Endodermal cell (in vitro differentiated cells): ENCODE results near the gene HNRNPAB. TPM values are rescaled to one million over a fixed set of nuclear protein-coding genes. Genes with fewer than 3 reads are reported as not detected.

Experiments used
- DNase-seq: peaks from one replicate; pipeline ENCODE4 v3.0.0-alpha.2; 2017
- H3K27ac ChIP-seq: 2 replicates; pipeline ENCODE4 v1.5.1; 2013; ENCODE audit warnings: mild to moderate bottlenecking, low read depth, low read length, moderate library complexity
- H3K27me3 ChIP-seq: 2 replicates; pipeline ENCODE4 v1.6.1; 2013; ENCODE audit warnings: mild to moderate bottlenecking, low read length, moderate library complexity; ENCODE audit not compliant: insufficient read depth, control insufficient read depth, poor library complexity, severe bottlenecking
- H3K36me3 ChIP-seq: 2 replicates; pipeline ENCODE4 v1.7.0; 2013; ENCODE audit warnings: mild to moderate bottlenecking, low read length, moderate library complexity; ENCODE audit not compliant: control insufficient read depth, insufficient read depth
- H3K4me1 ChIP-seq: one replicate; pipeline ENCODE4 v1.7.0; 2013; ENCODE audit warnings: low read length; ENCODE audit not compliant: control insufficient read depth, insufficient read depth
- H3K4me3 ChIP-seq: 2 replicates; pipeline ENCODE4 v1.5.1; 2013; ENCODE audit warnings: mild to moderate bottlenecking, low read length, moderate library complexity
- H3K9ac ChIP-seq: 2 replicates; pipeline ENCODE4 v1.6.1; 2013; ENCODE audit warnings: mild to moderate bottlenecking, low read length, moderate library complexity; ENCODE audit not compliant: poor library complexity, severe bottlenecking; ENCODE audit errors: extremely low read depth
- H3K9me3 ChIP-seq: 2 replicates; pipeline ENCODE4 v1.6.1; 2013; ENCODE audit warnings: mild to moderate bottlenecking, low read length, moderate library complexity; ENCODE audit not compliant: control insufficient read depth
- H3K27ac Mint-ChIP-seq: 2 replicates; pipeline ENCODE4 v1.8.0; 2020; ENCODE audit warnings: mixed read lengths
- H3K27me3 Mint-ChIP-seq: 2 replicates; pipeline ENCODE4 v1.8.0; 2021; ENCODE audit warnings: mild to moderate bottlenecking, mixed read lengths; ENCODE audit not compliant: insufficient read depth
- H3K36me3 Mint-ChIP-seq: 2 replicates; pipeline ENCODE4 v1.8.0; 2020; ENCODE audit warnings: low read depth, mixed read lengths
- H3K4me1 Mint-ChIP-seq: 2 replicates; pipeline ENCODE4 v1.8.0; 2020; ENCODE audit warnings: mixed read lengths
- H3K4me3 Mint-ChIP-seq: 2 replicates; pipeline ENCODE4 v1.8.0; 2020; ENCODE audit warnings: mild to moderate bottlenecking, moderate library complexity, mixed read lengths
- H3K9me3 Mint-ChIP-seq: 2 replicates; pipeline ENCODE4 v1.8.0; 2020; ENCODE audit warnings: mild to moderate bottlenecking, mixed read lengths
- WGBS, 2 experiments: methylation state at CpG; one replicate each; pipeline versions ENCODE4 v1.1.5 to v1.1.7; 2013; ENCODE audit warnings: missing lambda C conversion rate in 2 of 2, mixed read lengths in 1 of 2; ENCODE audit not compliant: insufficient coverage in 1 of 2, insufficient read length in 1 of 2; 5-methylcytosine and 5-hydroxymethylcytosine counted together
- total RNA-seq, 2 donors: library from RNA; stranded (reverse); fragmentation: NEBNext Ultra II Directional in 1 of 2; extraction: Animal tissue kit (Norgen Biotek cat#: 25700) in 1 of 2; gene quantifications; 2 replicates in 1 of 2; 3 replicates in 1 of 2; pipeline ENCODE4 v1.2.1, GENCODE V29; 2021
- TF ChIP-seq, protein P1 (sequence below): fragments of 200-600 bp; sonication (generic); conservative IDR thresholded peaks from 2 replicates; pipeline ENCODE4 v1.5.0; 2021; ENCODE audit warnings: antibody characterized with exemption, mild to moderate bottlenecking

HNRNPAB gene
- total RNA-seq, 2 donors from 2014 or later: 343 to 353 TPM

DNA sequence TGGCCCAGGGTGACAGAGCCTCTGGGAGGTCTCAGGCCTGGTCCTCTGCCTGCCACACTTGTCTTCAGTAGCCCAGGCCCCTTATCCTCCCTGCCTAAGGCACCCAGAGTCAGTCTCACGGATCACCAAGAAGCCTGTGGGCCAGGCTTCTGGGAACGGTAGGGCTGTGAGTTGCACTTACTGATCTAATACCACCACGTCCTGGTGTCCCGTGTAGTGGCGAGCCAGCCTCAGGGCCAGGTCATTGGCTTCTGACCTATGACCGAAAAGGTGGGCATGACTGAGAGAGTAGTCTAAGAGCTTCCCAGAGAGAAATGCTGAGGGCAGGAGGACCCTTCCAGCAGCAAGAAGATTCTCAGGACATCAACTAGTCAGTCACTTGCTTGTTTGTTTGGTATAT, 20.8 kb downstream of the HNRNPAB start:
- TF ChIP-seq, protein P1, sequence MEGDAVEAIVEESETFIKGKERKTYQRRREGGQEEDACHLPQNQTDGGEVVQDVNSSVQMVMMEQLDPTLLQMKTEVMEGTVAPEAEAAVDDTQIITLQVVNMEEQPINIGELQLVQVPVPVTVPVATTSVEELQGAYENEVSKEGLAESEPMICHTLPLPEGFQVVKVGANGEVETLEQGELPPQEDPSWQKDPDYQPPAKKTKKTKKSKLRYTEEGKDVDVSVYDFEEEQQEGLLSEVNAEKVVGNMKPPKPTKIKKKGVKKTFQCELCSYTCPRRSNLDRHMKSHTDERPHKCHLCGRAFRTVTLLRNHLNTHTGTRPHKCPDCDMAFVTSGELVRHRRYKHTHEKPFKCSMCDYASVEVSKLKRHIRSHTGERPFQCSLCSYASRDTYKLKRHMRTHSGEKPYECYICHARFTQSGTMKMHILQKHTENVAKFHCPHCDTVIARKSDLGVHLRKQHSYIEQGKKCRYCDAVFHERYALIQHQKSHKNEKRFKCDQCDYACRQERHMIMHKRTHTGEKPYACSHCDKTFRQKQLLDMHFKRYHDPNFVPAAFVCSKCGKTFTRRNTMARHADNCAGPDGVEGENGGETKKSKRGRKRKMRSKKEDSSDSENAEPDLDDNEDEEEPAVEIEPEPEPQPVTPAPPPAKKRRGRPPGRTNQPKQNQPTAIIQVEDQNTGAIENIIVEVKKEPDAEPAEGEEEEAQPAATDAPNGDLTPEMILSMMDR: no peak
- Histone ChIP-seq H3K9ac (no peak overlapping the region), H3K27me3 (no peaks in the 10 kb centered on the region), H3K4me3 (no peak overlapping the region), H3K4me1 (no peaks in the 10 kb centered on the region), H3K27ac (no peak overlapping the region), H3K9me3 (peaks cover 10% of the 10 kb centered on the region), H3K36me3 (peaks cover 76% of the 10 kb centered on the region)
- H3K9me3 Mint-ChIP-seq: no peaks in the 10 kb centered on the region
- H3K36me3 Mint-ChIP-seq: peaks cover 74% of the 10 kb centered on the region
- no peak overlapping the region for H3K4me3 Mint-ChIP-seq
- H3K27ac Mint-ChIP-seq: no peak overlapping the region
- H3K4me1 Mint-ChIP-seq: peaks cover 10% of the 10 kb centered on the region
- no peaks in the 10 kb centered on the region for H3K27me3 Mint-ChIP-seq
- 93 to 100% methylated on average over 4 to 6 of the region's 6 CpGs for WGBS, 2 experiments
- DNase-seq: no peak

DNA sequence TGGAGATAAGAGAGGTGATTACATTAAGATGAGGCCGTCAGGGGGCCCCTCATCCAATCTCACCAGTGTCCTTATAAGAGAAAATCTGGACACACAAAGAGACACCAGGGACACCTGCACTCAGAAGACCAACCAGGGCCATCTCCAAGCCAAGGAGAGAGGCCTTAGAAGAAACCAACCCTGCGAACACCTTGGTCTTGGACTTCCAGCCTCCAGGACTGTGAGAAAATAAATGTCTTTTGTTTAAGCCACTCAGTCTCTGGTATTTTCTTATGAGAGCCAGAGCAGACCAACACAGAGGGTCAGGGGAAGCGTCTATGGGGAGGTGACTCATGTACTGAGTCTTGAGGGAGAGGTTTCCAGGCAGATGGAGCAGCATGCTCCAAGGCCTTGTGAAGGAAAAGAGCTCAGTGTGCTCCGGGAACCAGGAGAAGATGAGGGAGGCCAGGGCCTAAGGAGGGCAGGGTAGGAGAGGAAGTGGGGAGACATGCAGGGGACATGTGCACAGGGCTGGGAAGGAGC, 22.9 kb downstream of the HNRNPAB start:
- WGBS, 2 experiments: 84 to 87% methylated on average over 3 to 4 of the region's 4 CpGs
- H3K4me3 ChIP-seq: no peak overlapping the region
- peaks cover 10% of the 10 kb centered on the region for H3K9me3 ChIP-seq
- Mint-ChIP-seq H3K4me1 (peaks cover 18% of the 10 kb centered on the region), H3K27me3 (no peaks in the 10 kb centered on the region), H3K36me3 (peaks cover 68% of the 10 kb centered on the region), H3K27ac (no peak overlapping the region), H3K4me3 (no peak overlapping the region), H3K9me3 (no peaks in the 10 kb centered on the region)
- DNase-seq: no peak
- no peak overlapping the region for H3K9ac ChIP-seq
- no peaks in the 10 kb centered on the region for H3K27me3 ChIP-seq
- H3K4me1 ChIP-seq: peaks cover 6% of the 10 kb centered on the region
- no peak overlapping the region for H3K27ac ChIP-seq
- peaks cover 67% of the 10 kb centered on the region for H3K36me3 ChIP-seq
- TF ChIP-seq, protein P1: no peak

DNA sequence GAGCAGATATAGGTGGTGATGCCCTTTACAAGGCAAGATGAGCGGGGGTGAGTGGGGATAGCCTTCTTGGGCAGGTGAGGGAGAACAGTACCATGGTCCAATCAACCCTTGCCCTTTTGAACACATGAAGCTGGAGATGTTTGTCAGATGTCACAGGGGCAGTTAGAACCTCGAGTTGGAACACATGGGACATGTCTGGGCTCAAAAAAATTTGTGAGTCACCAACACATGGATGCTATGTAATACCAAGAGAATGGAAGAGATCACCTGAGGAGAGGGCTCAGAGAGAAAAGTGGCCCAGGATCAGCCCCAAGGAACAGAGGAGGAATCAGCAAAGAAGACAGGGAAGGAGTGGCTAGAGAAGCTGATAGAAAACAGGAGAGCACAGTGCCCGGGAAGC, 23.6 kb downstream of the HNRNPAB start:
- Histone ChIP-seq H3K36me3 (peaks cover 60% of the 10 kb centered on the region), H3K9ac (no peak overlapping the region), H3K4me3 (no peak overlapping the region), H3K9me3 (peaks cover 10% of the 10 kb centered on the region), H3K27me3 (no peaks in the 10 kb centered on the region), H3K27ac (no peak overlapping the region), H3K4me1 (peaks cover 6% of the 10 kb centered on the region)
- H3K4me3 Mint-ChIP-seq: no peak overlapping the region
- DNase-seq: no peak
- H3K9me3 Mint-ChIP-seq: no peaks in the 10 kb centered on the region
- no peaks in the 10 kb centered on the region for H3K27me3 Mint-ChIP-seq
- no peak overlapping the region for H3K27ac Mint-ChIP-seq
- peaks cover 67% of the 10 kb centered on the region for H3K36me3 Mint-ChIP-seq
- TF ChIP-seq, protein P1: no peak
- H3K4me1 Mint-ChIP-seq: peaks cover 20% of the 10 kb centered on the region
- 93 to 100% methylated on average over 3 of the region's 3 CpGs for WGBS, 2 experiments
